HG02763 (cell line): ENCODE data around the gene LNPEP.

Experiments
- ATAC-seq: cut with Tn5 transposase; IDR thresholded peaks from one replicate; pipeline ENCODE4 v1.9.1; 2021; ENCODE audit warnings: mild to moderate bottlenecking, moderate library complexity; ENCODE audit not compliant: unreplicated experiment

LNPEP gene

GRCh38 chr5:96994493-96994892 is 58.6 kb downstream of the LNPEP start:
- ATAC-seq: no peak

- ATAC-seq: no peak
These were observed 59.5 kb downstream of the LNPEP start for GRCh38 chr5:96995419-96995818.

GRCh38 chr5:96997265-96997859 is 61.5 kb downstream of the LNPEP start:
- ATAC-seq: peak; percentile 68

GRCh38 chr5:96999856-97000255 is 64.0 kb downstream of the LNPEP start:
- no peak for ATAC-seq

DNA sequence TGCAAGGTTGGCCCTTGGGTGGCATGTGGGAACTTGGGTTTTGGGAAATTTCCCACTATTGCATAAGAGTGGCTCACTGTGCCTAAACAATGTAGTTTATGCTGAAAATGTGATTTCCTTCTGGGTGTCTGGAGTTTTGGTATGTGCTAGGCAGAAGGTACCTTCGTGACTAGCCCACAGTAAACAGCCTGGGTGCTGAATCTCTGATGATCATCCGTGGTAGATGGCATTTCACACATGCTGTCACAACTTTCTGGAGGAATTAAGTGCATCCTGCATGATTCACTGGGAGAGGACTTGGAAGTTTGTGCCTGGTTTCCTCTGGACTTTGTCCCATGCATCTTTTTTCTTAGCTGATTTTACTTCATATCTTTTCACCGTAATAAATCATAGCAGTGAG is 64.5 kb downstream of the LNPEP start:
- no peak for ATAC-seq

GRCh38 chr5:97002983-97003382 is 67.1 kb downstream of the LNPEP start:
- ATAC-seq: no peak

DNA sequence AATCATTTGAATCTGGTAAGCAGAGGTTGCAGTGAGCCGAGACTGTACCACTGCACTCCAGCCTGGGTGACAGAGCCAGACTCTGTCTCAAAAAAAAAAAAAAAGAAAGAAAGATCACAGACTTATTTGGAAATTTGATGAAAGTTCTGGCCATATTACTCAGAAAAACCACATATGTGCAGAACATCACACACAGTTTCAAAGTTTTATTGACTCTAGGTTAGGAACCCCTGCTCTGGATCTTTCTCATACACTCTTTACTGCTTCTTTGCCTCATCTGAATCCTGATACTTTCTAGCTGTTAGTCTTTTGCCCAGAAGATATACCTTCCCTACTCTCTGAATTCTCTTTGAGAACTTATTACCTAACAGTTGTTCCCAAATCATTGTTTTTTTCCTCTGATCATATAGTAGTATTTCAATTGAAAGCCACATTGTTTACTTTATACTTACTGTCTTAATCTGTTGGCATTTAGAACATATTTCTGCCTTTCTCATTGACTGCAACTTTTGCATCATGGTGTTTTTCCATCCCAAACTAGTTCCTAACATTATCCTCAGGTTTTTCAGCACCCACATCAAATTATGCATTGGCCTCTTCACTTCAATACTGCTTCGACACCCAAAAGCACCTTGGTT is 68.7 kb downstream of the LNPEP start:
- ATAC-seq: no peak

- ATAC-seq: no peak
These were observed 70.7 kb downstream of the LNPEP start for GRCh38 chr5:97006454-97007060.

- no peak for ATAC-seq
These were observed 73.5 kb downstream of the LNPEP start for GRCh38 chr5:97009212-97009898.

DNA sequence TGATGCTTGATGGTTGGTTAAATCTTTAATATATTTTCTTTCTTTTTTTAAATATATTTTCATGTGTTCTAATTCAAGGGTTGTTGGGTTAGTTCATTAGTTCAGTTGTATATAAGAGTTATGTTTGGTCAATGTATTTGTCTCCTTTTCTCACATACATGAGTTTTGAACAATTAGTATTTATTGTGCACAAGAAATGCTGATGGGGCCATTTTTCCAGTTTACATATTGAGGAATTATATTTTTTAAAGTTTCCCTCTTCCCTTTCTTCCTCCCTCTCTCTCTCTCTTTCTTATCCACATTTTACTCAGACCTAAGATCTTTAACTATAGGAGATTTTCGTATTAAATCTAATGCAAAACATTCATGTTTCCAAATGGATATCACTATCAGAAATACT is 74.0 kb downstream of the LNPEP start:
- ATAC-seq: no peak

GRCh38 chr5:97010606-97011005 is 74.7 kb downstream of the LNPEP start:
- ATAC-seq: no peak

- ATAC-seq: no peak
These were observed 75.7 kb downstream of the LNPEP start for GRCh38 chr5:97011567-97011966.

DNA sequence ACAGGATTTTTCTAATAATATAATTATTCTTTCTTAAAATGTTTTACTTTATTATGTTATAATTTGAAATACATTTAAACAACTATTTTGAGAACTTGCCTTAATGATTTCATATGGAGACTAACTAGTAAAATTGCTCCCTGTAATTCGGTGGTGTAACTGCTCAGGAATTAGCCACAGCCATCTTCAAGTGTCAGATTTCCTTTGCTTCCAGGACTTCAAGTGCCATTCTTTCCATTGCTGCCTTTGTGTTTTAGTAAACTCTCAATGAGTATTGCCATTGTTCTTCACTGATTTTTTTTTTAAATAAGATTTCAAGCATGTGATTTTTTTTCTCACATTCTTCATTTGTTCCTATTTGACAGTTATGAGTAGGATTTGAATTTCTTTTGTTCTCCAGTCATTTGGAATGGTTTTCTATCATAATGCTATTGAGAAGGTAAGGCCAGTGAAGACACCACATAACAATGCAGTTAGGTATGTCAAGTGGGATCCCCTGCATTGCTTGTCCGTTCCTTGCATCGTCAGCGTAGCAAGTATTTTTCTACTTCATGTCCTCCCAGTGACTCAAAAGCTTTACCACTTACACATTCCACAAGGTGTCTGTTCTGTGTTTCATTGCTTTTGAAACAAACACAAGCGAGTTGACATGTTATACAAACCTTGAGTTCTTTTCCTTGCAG is 83.7 kb downstream of the LNPEP start:
- no peak for ATAC-seq

- ATAC-seq: no peak
These were observed 85.5 kb downstream of the LNPEP start for GRCh38 chr5:97021416-97021815.

DNA sequence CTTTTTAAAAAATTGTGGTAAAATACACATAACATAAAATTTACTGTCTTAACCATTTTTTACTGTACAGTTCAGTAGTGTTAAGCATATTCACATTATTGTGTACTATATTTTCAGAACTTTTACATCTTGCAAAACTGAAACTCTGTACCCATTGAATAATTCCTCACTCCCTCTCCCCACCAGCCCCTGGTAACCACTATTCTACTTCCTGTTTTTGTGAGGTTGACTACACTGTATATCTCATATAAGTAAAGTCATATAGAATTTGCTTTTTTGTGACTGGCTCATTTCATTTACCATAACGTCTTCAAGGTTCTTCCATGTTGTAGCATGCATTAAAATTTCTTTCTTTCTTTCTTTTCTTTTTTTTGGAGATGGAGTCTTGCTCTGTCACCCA is 87.0 kb downstream of the LNPEP start:
- no peak for ATAC-seq

GRCh38 chr5:97026721-97027120 is 90.8 kb downstream of the LNPEP start:
- ATAC-seq: no peak

DNA sequence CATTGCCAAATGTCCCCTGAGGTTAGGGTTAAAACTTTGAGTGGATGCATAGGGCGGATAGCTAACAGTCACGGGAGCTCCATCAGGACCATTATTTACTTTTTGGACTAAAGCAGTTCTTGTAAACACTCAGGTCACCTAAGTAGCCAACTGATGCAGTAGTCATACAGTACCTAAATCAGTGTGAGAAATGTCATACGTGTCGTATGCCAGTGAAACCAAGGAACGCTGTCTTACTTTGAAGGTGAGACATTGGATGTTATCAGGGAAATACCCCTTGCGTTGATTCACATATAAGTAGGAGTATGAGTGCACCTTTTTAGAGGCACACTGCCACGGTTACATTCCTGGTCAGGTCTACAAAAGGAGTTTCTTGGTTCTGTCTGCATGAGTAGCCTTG is 101.9 kb downstream of the LNPEP start:
- ATAC-seq: no peak

DNA sequence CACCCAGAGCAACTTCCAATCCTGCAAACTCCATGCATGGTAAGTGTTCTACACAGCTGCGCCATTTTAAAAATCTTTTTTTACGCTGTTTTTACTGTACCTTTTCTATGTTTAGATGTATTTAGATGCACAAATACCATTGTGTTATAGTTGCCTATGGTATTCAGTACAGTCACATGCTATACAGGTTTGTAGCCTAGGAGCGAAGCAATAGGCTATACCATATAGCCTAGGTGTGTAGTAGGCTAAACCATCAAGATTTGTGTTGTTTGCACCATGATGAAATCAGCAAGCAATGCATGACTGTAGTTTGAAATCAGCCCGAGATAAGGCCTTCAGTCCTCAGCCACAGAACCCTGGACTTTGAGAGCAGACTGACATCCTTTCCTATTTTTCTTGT is 105.4 kb downstream of the LNPEP start:
- ATAC-seq: no peak

- no peak for ATAC-seq
These were observed 107.1 kb downstream of the LNPEP start for GRCh38 chr5:97042996-97043395.

DNA sequence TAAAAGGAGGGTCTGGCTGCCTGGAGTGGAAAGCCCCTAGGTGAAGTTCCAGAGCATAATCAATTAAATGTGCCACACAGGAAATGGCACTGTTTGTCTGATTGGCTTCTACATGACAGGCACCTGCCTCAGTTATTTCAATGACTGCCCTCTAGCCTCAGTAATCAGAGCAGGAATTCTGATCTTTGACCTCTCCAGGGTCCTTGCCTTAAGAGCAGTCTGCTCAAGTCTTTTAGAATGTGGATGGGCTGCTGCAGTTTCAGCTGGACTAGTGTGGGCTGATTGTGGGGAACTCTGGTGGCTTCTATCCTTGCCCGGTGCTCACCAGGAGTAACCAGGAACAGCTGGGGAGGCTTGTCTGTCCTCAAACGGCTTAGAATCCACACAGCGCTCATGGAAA is 107.6 kb downstream of the LNPEP start:
- no peak for ATAC-seq

DNA sequence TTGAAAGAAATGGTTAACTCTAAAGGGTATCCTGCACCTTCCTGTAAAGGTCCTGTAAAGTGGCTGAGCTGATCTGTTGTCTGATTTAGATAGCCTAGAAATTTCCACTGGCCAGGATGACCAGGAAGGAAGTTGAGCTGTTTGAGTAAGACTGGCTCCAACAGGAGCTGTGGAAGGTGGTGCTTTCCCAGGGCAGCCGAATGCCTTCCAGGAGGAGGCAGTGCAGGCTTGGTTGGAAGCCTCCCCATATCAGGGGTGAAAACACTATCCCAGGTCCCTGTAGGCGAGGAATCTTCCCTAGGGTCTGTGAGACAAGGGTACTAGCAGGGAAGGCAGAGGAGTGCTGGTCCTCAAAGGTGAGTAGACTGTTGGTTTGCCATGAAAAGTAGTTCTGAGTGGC is 108.2 kb downstream of the LNPEP start:
- no peak for ATAC-seq
